ENCODE measurements around the gene INTS3. TPM values are rescaled to one million over a fixed set of nuclear protein-coding genes. Genes with fewer than 3 reads are reported as not detected.
"Not testable (repeated sequence)": the region's sequence is repeated elsewhere in the genome, so short reads cannot be mapped to it uniquely, and the experiment has no call there.

The INTS3 gene
- total RNA-seq, 1 experiment from 2014 or later = 66.8 TPM

DNA sequence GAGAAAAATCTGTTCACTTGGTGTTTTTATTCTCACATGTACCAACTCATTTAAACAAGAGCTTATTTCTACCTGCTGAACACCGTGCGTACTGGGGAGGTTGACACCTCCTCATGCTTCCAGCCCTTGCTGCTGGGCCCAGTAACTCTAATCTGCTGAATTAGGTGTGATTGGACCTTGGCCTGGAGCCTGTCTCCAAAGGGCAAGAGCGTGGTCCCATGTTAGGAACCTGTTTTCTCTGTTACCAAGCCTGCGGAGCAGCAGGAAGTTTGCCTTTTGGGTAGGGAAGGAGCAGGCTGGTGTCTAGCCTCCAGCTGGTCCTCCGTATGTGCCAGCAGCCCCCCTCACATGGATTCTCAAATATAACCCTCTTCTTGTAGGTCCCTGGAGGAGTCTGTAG is 36.5 kb downstream of the INTS3 start:
- peaks cover 86% of the 10 kb centered on the region for H3K36me3 Mint-ChIP-seq
- H3K4me1 Mint-ChIP-seq = peaks cover 2% of the 10 kb centered on the region; the same call in 1 of the 2 replicates
- H3K27ac Mint-ChIP-seq = no peak overlapping the region
- ChIA-PET CTCF (interaction anchor here (0.8 to 1.7 kb wide), 2 partner anchors 84 to 86 kb away, joined by 4 to 5 read pairs; partner anchors contain the start of gene NPR1), POLR2A (interaction anchor here (0.6 kb wide), 1 partner anchor 131 kb away, joined by 9 read pairs; no protein-coding TSS in a partner anchor)
- H3K27me3 Mint-ChIP-seq (ENCODE audit: low read depth) = no peaks in the 10 kb centered on the region
- H3K9me3 Mint-ChIP-seq = no peaks in the 10 kb centered on the region
- ATAC-seq (no peak), DNase-seq (ENCODE audit: low spot score) (no peak)
- TF ChIP-seq, protein P1, sequence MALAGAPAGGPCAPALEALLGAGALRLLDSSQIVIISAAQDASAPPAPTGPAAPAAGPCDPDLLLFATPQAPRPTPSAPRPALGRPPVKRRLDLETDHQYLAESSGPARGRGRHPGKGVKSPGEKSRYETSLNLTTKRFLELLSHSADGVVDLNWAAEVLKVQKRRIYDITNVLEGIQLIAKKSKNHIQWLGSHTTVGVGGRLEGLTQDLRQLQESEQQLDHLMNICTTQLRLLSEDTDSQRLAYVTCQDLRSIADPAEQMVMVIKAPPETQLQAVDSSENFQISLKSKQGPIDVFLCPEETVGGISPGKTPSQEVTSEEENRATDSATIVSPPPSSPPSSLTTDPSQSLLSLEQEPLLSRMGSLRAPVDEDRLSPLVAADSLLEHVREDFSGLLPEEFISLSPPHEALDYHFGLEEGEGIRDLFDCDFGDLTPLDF (CRISPR knock-in tag; IDR thresholded peaks at IDR 0.05) = no peak
- TF ChIP-seq ETV6 (CRISPR knock-in tag; IDR thresholded peaks at IDR 0.05) (no peak), GABPB1 (CRISPR knock-in tag; IDR thresholded peaks at IDR 0.05) (no peak)
- H3K4me3 Mint-ChIP-seq = no peak overlapping the region

DNA sequence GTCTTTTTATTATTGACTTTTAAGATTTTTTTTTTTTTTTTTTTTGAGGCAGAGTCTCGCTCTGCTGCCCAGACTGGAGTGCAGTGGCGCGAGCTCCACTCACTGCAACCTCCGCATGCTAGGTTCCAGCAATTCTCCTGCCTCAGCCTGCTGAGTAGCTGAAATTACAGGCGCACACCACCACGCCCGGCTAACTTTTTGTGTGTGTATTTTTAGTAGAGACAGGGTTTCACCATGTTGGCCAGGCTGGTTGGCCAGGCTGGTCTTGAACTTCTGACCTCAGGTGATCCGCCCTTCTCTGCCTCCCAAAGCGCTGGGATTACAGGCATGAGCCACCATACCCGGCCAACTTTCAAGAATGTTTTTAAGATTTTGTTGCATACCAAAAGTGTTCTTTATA is 38.8 kb downstream of the INTS3 start:
- not testable (repeated sequence) for DNase-seq (ENCODE audit: low spot score); H3K27me3 Mint-ChIP-seq (ENCODE audit: low read depth); ATAC-seq; H3K27ac Mint-ChIP-seq; H3K4me3 Mint-ChIP-seq; H3K9me3 Mint-ChIP-seq
- peaks cover 20% of the 10 kb centered on the region for H3K4me1 Mint-ChIP-seq
- H3K36me3 Mint-ChIP-seq = peaks cover 78% of the 10 kb centered on the region
- ChIA-PET CTCF (interaction anchor here (0.7 to 1.0 kb wide), 2 partner anchors 89 to 118 kb away, joined by 3 to 5 read pairs; no protein-coding TSS in a partner anchor), POLR2A (interaction anchor here (0.6 to 0.7 kb wide), 2 partner anchors 9 to 139 kb away, joined by 3 read pairs; partner anchors contain the start of gene SLC27A3)

DNA sequence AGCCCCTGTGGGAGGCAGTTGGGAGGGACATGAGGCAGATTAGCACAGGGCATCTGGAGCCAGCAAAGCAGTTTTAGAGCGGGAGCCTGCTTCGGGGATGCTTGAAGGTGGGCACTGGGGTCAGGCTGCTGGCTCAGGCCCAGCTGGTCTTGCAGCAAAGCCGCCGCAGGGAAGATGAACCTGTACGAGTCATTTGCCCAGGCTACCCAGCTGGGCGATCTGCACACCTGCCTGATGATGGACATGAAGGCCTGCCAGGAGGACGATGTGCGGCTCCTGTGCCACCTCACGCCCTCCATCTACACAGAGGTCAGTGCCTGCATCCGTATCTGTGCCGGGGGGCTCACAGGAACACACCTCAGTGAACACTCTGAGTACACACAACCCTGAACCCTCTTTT is 39.7 kb downstream of the INTS3 start:
- no peak overlapping the region for H3K4me3 Mint-ChIP-seq
- H3K4me1 Mint-ChIP-seq = peaks cover 20% of the 10 kb centered on the region
- H3K36me3 Mint-ChIP-seq = peaks cover 70% of the 10 kb centered on the region
- DNase-seq (ENCODE audit: low spot score) (no peak), ATAC-seq (no peak)
- ChIA-PET POLR2A (interaction anchor here (0.7 kb wide), 1 partner anchor 140 kb away, joined by 3 read pairs; no protein-coding TSS in a partner anchor), CTCF (interaction anchor here (1.0 kb wide), 1 partner anchor 89 kb away, joined by 5 read pairs; no protein-coding TSS in a partner anchor)
- H3K27me3 Mint-ChIP-seq (ENCODE audit: low read depth) = no peaks in the 10 kb centered on the region
- H3K9me3 Mint-ChIP-seq = no peaks in the 10 kb centered on the region
- TF ChIP-seq TCF7 (CRISPR knock-in tag; IDR thresholded peaks at IDR 0.05; ENCODE audit: low read depth) = no peak
- TF ChIP-seq TP53 (CRISPR knock-in tag; IDR thresholded peaks at IDR 0.05) = no peak
- TF ChIP-seq GABPB1 (CRISPR knock-in tag; IDR thresholded peaks at IDR 0.05) = no peak
- TF ChIP-seq, protein P1 (CRISPR knock-in tag; IDR thresholded peaks at IDR 0.05) = no peak
- TF ChIP-seq, protein P2, sequence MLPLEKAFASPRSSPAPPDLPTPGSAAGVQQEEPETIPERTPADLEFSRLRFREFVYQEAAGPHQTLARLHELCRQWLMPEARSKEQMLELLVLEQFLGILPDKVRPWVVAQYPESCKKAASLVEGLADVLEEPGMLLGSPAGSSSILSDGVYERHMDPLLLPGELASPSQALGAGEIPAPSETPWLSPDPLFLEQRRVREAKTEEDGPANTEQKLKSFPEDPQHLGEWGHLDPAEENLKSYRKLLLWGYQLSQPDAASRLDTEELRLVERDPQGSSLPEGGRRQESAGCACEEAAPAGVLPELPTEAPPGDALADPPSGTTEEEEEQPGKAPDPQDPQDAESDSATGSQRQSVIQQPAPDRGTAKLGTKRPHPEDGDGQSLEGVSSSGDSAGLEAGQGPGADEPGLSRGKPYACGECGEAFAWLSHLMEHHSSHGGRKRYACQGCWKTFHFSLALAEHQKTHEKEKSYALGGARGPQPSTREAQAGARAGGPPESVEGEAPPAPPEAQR (CRISPR knock-in tag; IDR thresholded peaks at IDR 0.05) = no peak
- no peak for TF ChIP-seq ZNF219 (CRISPR knock-in tag; IDR thresholded peaks at IDR 0.05; ENCODE audit: borderline replicate concordance)
- TF ChIP-seq, protein P3, sequence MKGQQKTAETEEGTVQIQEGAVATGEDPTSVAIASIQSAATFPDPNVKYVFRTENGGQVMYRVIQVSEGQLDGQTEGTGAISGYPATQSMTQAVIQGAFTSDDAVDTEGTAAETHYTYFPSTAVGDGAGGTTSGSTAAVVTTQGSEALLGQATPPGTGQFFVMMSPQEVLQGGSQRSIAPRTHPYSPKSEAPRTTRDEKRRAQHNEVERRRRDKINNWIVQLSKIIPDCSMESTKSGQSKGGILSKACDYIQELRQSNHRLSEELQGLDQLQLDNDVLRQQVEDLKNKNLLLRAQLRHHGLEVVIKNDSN (CRISPR knock-in tag; IDR thresholded peaks at IDR 0.05) = no peak
- TF ChIP-seq, protein P4, sequence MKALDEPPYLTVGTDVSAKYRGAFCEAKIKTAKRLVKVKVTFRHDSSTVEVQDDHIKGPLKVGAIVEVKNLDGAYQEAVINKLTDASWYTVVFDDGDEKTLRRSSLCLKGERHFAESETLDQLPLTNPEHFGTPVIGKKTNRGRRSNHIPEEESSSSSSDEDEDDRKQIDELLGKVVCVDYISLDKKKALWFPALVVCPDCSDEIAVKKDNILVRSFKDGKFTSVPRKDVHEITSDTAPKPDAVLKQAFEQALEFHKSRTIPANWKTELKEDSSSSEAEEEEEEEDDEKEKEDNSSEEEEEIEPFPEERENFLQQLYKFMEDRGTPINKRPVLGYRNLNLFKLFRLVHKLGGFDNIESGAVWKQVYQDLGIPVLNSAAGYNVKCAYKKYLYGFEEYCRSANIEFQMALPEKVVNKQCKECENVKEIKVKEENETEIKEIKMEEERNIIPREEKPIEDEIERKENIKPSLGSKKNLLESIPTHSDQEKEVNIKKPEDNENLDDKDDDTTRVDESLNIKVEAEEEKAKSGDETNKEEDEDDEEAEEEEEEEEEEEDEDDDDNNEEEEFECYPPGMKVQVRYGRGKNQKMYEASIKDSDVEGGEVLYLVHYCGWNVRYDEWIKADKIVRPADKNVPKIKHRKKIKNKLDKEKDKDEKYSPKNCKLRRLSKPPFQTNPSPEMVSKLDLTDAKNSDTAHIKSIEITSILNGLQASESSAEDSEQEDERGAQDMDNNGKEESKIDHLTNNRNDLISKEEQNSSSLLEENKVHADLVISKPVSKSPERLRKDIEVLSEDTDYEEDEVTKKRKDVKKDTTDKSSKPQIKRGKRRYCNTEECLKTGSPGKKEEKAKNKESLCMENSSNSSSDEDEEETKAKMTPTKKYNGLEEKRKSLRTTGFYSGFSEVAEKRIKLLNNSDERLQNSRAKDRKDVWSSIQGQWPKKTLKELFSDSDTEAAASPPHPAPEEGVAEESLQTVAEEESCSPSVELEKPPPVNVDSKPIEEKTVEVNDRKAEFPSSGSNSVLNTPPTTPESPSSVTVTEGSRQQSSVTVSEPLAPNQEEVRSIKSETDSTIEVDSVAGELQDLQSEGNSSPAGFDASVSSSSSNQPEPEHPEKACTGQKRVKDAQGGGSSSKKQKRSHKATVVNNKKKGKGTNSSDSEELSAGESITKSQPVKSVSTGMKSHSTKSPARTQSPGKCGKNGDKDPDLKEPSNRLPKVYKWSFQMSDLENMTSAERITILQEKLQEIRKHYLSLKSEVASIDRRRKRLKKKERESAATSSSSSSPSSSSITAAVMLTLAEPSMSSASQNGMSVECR (CRISPR knock-in tag; IDR thresholded peaks at IDR 0.05; ENCODE audit: borderline replicate concordance) = no peak
- TF ChIP-seq ZNF138 (CRISPR knock-in tag; conservative IDR thresholded peaks at IDR 0.05) = no peak
- no peak for TF ChIP-seq GRHL2 (CRISPR knock-in tag; IDR thresholded peaks at IDR 0.05; ENCODE audit: insufficient replicate concordance, severe bottlenecking)
- TF ChIP-seq SMAD4 (CRISPR knock-in tag; IDR thresholded peaks at IDR 0.05) = no peak
- TF ChIP-seq CREB1 (CRISPR knock-in tag; IDR thresholded peaks at IDR 0.05) = no peak
- TF ChIP-seq, protein P5, sequence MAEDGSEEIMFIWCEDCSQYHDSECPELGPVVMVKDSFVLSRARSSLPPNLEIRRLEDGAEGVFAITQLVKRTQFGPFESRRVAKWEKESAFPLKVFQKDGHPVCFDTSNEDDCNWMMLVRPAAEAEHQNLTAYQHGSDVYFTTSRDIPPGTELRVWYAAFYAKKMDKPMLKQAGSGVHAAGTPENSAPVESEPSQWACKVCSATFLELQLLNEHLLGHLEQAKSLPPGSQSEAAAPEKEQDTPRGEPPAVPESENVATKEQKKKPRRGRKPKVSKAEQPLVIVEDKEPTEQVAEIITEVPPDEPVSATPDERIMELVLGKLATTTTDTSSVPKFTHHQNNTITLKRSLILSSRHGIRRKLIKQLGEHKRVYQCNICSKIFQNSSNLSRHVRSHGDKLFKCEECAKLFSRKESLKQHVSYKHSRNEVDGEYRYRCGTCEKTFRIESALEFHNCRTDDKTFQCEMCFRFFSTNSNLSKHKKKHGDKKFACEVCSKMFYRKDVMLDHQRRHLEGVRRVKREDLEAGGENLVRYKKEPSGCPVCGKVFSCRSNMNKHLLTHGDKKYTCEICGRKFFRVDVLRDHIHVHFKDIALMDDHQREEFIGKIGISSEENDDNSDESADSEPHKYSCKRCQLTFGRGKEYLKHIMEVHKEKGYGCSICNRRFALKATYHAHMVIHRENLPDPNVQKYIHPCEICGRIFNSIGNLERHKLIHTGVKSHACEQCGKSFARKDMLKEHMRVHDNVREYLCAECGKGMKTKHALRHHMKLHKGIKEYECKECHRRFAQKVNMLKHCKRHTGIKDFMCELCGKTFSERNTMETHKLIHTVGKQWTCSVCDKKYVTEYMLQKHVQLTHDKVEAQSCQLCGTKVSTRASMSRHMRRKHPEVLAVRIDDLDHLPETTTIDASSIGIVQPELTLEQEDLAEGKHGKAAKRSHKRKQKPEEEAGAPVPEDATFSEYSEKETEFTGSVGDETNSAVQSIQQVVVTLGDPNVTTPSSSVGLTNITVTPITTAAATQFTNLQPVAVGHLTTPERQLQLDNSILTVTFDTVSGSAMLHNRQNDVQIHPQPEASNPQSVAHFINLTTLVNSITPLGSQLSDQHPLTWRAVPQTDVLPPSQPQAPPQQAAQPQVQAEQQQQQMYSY (CRISPR knock-in tag; IDR thresholded peaks at IDR 0.05) = no peak
- TF ChIP-seq ZNF671 (CRISPR knock-in tag; IDR thresholded peaks at IDR 0.05) = no peak
- TF ChIP-seq, protein P6, sequence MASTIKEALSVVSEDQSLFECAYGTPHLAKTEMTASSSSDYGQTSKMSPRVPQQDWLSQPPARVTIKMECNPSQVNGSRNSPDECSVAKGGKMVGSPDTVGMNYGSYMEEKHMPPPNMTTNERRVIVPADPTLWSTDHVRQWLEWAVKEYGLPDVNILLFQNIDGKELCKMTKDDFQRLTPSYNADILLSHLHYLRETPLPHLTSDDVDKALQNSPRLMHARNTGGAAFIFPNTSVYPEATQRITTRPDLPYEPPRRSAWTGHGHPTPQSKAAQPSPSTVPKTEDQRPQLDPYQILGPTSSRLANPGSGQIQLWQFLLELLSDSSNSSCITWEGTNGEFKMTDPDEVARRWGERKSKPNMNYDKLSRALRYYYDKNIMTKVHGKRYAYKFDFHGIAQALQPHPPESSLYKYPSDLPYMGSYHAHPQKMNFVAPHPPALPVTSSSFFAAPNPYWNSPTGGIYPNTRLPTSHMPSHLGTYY (CRISPR knock-in tag; IDR thresholded peaks at IDR 0.05) = no peak
- H3K27ac Mint-ChIP-seq = no peak overlapping the region
